Lower lobe of right lung (tissue), 2 donors: ENCODE data around the gene TWSG1. TPM values are rescaled to one million over a fixed set of nuclear protein-coding genes. Genes with fewer than 3 reads are reported as not detected.
"Not testable (repeated sequence)": the region's sequence is repeated elsewhere in the genome, so short reads cannot be mapped to it uniquely, and the experiment has no call there.

Experiments
- ATAC-seq, 2 donors: fragments of 200-7000 bp; cut with Tn5 transposase; one replicate each; pipeline ENCODE4 v1.9.1; 2020 to 2022; ENCODE audit warnings: mild to moderate bottlenecking in 2 of 2, moderate library complexity in 2 of 2
- DNase-seq: peaks from one replicate; pipeline ENCODE4 v3.0.0-alpha.2; 2020
- H3K27ac ChIP-seq: fragments of 200-600 bp; one replicate; pipeline ENCODE4 v1.8.0; 2022
- H3K27me3 ChIP-seq: fragments of 200-600 bp; one replicate; pipeline ENCODE4 v1.8.0; 2022; ENCODE audit warnings: low read depth
- H3K36me3 ChIP-seq: fragments of 200-600 bp; one replicate; pipeline ENCODE4 v1.8.0; 2022; ENCODE audit warnings: mild to moderate bottlenecking
- H3K4me1 ChIP-seq: fragments of 200-600 bp; one replicate; pipeline ENCODE4 v1.8.0; 2022
- H3K4me3 ChIP-seq: fragments of 200-600 bp; one replicate; pipeline ENCODE4 v1.8.0; 2022; ENCODE audit warnings: mild to moderate bottlenecking
- H3K9me3 ChIP-seq: fragments of 200-600 bp; one replicate; pipeline ENCODE4 v1.8.0; 2022
- CTCF ChIP-seq: fragments of 200-600 bp; IDR thresholded peaks from one replicate; pipeline ENCODE4 v1.8.0; 2022; ENCODE audit warnings: antibody characterized with exemption, mild to moderate bottlenecking
- intact Hi-C: fragments of 100-400 bp; cut with DNase I; formaldehyde crosslinking; loops from one replicate; pipeline ENCODE4 v1.11.0; 2022
- total RNA-seq: library from RNA; stranded (reverse); fragmentation: NEBNext Ultra II Directional; extraction: Animal tissue kit (Norgen Biotek cat#: 25700); gene quantifications from one replicate; pipeline ENCODE4 v1.2.1, GENCODE V29; 2021
- donor health status: DM: no; HTN: yes; CAD: no; lungs with severe emphysema.

Gene TWSG1
- total RNA-seq, 1 donor from 2014 or later = 31.4 TPM

GRCh38 chr18:9387891-9388290 lies 53.3 kb downstream of the TWSG1 start:
- ATAC-seq = no peak
- H3K4me3 ChIP-seq = no peak overlapping the region
- TF ChIP-seq CTCF = no peak
- no peaks in the 10 kb centered on the region for H3K36me3 ChIP-seq
- DNase-seq = no peak
- no peaks in the 10 kb centered on the region for H3K4me1 ChIP-seq
- H3K9me3 ChIP-seq = no peaks in the 10 kb centered on the region
- no peaks in the 10 kb centered on the region for H3K27me3 ChIP-seq
- intact Hi-C loops = no loop called here
- H3K27ac ChIP-seq = no peak overlapping the region

- no peaks in the 10 kb centered on the region for H3K4me1 ChIP-seq
- DNase-seq (no peak), ATAC-seq (no peak)
- H3K27me3 ChIP-seq = no peaks in the 10 kb centered on the region
- intact Hi-C loops = no loop called here
- H3K4me3 ChIP-seq = no peak overlapping the region
- no peaks in the 10 kb centered on the region for H3K36me3 ChIP-seq
- no peaks in the 10 kb centered on the region for H3K9me3 ChIP-seq
- no peak overlapping the region for H3K27ac ChIP-seq
- no peak for TF ChIP-seq CTCF
Measured at GRCh38 chr18:9389706-9390105, 55.1 kb downstream of the TWSG1 start.

- Histone ChIP-seq H3K27ac (no peak overlapping the region), H3K4me1 (no peaks in the 10 kb centered on the region), H3K27me3 (no peaks in the 10 kb centered on the region), H3K9me3 (no peaks in the 10 kb centered on the region), H3K36me3 (peaks cover 16% of the 10 kb centered on the region), H3K4me3 (no peak overlapping the region)
- no peak for TF ChIP-seq CTCF
- intact Hi-C loops = no loop called here
- no peak for ATAC-seq
- no peak for DNase-seq
Measured at GRCh38 chr18:9392726-9393125, 58.2 kb downstream of the TWSG1 start.

DNA sequence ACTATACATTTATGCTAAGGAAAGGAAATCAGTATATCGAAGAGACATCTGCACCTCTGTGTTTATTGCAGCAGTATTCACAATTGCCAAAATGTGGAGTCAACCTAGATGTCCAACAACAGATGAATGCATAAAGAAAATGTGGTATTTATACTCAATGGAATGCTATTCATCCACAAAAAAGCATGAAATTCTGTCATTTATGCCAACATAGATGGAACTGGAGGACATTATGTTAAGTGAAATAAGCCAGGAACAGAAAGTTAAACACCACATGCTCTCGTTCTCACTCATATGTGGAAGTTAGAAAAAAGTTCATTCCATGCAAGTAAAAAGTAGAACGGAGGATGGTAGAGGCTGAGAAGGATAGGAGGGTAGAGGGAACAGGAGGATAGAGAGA lies 59.5 kb downstream of the TWSG1 start:
- Histone ChIP-seq H3K4me1 (no peaks in the 10 kb centered on the region), H3K27me3 (no peaks in the 10 kb centered on the region), H3K4me3 (no peak overlapping the region), H3K9me3 (no peaks in the 10 kb centered on the region), H3K36me3 (peaks cover 16% of the 10 kb centered on the region), H3K27ac (no peak overlapping the region)
- ATAC-seq = no peak
- DNase-seq = no peak
- intact Hi-C loops = no loop called here
- no peak for TF ChIP-seq CTCF

DNA sequence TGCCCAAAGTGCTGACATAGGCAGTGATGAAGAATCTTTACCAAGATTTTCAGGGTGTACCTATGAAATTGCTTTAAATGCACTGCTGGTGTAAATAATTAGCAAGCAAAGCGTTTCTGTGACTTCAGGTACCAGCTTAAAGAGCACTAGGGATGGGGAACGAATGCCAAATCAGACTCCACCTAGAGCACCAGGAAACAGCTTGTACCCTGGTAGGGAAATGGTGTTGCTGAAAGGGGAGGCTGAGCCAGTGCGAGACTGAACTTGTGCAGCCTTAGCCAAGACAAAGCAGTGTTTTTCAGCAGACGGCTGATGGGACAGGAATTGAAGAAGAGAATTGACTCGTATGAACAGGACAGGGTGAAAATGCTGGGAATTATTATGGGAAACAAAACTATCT lies 65.6 kb downstream of the TWSG1 start:
- no peak for DNase-seq
- no peak for ATAC-seq
- Histone ChIP-seq H3K36me3 (peaks cover 16% of the 10 kb centered on the region), H3K27ac (no peak overlapping the region), H3K9me3 (no peaks in the 10 kb centered on the region), H3K27me3 (no peaks in the 10 kb centered on the region), H3K4me1 (no peaks in the 10 kb centered on the region), H3K4me3 (no peak overlapping the region)
- TF ChIP-seq CTCF = no peak
- intact Hi-C loops = no loop called here

DNA sequence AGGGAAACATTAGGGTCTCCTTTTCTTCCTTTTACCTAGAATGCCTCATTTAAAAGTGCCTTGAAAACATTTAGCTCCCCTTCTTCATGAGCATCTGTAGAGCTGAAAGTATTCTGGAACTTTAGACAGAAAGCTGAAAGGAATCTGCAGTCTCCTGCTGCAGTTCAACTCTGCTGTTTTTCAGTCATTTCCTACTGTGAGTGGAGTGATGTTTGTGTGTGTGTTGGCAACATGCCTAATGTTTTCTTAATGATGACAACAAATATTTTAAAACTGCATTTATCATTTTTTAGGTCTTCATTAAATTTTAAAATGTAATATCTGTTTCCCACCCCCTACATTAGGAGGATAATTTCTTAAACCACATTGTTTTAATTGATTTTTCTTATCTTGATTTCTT lies 66.6 kb downstream of the TWSG1 start:
- no peaks in the 10 kb centered on the region for H3K27me3 ChIP-seq
- peaks cover 15% of the 10 kb centered on the region for H3K36me3 ChIP-seq
- H3K4me1 ChIP-seq = no peaks in the 10 kb centered on the region
- TF ChIP-seq CTCF = no peak
- no peak overlapping the region for H3K27ac ChIP-seq
- intact Hi-C loops = no loop called here
- ATAC-seq (no peak), DNase-seq (no peak)
- H3K4me3 ChIP-seq = no peak overlapping the region
- no peaks in the 10 kb centered on the region for H3K9me3 ChIP-seq

GRCh38 chr18:9402358-9403007 lies 67.9 kb downstream of the TWSG1 start:
- DNase-seq, ATAC-seq, H3K27ac ChIP-seq, H3K9me3 ChIP-seq, H3K27me3 ChIP-seq, H3K4me3 ChIP-seq, H3K4me1 ChIP-seq, intact Hi-C loops, H3K36me3 ChIP-seq: not testable (repeated sequence)
